Measurements from ENCODE around the gene RNU2-63P.
"Not testable (repeated sequence)": the region's sequence is repeated elsewhere in the genome, so short reads cannot be mapped to it uniquely, and the experiment has no call there.

Gene RNU2-63P

DNA sequence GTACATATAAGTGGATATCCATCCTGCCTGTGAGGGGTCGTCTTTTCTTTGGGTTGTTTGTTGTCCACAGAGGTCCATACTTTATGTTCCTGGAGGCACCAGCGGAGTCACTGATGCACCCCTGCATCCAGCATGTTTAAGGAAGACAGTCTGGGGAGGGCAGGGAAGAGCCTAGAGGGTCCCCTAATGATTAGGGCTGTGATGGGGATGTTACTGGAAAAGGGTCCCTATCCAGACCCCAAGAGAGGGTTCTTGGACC, 1.4 kb upstream of the RNU2-63P start:
- H3K4me3 Mint-ChIP-seq, result peak overlapping the region; percentile 92
- H3K27me3 Mint-ChIP-seq, H3K9me3 Mint-ChIP-seq, H3K36me3 Mint-ChIP-seq, DNase-seq: not testable (repeated sequence)
- H3K4me1 Mint-ChIP-seq, result peaks cover 28% of the 10 kb centered on the region
- CTCF ChIA-PET, result interaction anchor here (0.6 kb wide), 1 partner anchor 174 kb away, joined by 3 read pairs; no protein-coding TSS in a partner anchor
- peak overlapping the region; percentile 97 for H3K27ac Mint-ChIP-seq

DNA sequence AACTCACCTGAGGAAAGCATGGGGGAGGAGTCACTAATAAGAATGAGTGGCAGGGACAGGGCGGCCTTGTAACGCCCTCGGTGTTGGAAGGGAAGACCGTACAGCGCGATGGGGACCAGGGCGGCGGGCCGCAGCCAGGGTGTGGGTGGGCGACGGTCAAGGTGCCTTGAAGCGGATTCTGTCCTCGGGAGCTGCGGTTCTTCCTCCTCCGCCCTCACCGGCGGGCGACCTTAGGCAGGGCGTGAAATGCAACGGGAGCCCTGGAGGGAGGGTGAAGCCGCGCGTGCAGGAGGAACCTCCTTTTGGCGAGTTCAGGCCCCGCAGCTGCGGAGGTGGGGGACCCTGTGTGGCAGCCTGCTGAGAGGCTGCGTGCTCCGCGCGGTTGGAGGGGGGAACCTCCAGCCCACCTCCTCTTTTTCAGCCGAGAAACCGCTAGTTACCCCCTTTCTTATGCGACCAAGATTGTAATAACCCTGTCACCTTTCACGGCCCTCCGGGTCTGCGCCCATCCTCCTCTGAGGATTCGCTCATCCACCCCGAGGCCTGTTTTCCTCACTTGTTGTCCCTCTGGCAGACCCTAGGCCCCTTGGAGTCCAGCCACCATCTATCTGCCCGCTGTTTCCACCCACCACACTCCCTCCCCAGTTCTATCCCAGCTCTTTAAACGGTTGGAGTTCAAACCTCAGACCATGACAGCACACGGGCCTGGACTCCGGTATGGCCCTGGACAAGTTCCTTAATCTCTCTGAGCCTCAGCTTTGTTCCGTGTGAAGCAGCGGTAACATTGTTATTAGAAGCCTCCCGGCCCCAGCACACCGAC, 823 bp upstream of the RNU2-63P start:
- CTCF ChIA-PET, result interaction anchor here (0.6 to 0.9 kb wide), 3 partner anchors 11 to 175 kb away, joined by 3 to 4 read pairs (median 3); no protein-coding TSS in a partner anchor

DNA sequence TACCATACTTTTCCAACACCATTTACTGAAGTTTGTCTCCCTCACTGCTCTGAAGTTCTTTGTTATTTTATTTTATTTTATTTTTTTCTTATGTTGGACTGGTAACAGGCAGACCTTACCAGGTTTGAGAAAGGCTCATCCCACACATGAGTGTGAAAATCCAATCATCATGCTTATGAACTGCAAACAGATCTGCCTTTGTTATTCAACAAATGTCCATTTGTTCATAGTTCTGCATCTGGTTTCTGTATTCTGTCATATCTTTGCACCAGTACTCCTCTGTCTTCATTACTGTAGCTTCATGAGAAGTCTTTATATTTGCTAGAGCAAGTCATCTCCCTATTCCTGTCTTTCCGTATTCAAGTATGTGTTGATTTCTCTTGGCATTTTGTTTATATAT, 5.3 kb downstream of the RNU2-63P start:
- Mint-ChIP-seq H3K27me3 (peaks cover 3% of the 10 kb centered on the region), H3K27ac (no peak overlapping the region), H3K36me3 (no peaks in the 10 kb centered on the region), H3K9me3 (no peaks in the 10 kb centered on the region), H3K4me1 (peaks cover 6% of the 10 kb centered on the region), H3K4me3 (no peak overlapping the region)
- CTCF ChIA-PET, result interaction anchor here (1.5 to 2.4 kb wide), 2 partner anchors 9 to 49 kb away, joined by 6 to 16 read pairs; no protein-coding TSS in a partner anchor
- no peak for DNase-seq

More for the DNA sequence above, 823 bp upstream of the RNU2-63P start:
- Mint-ChIP-seq H3K4me3 (peak overlapping the region; percentile 92), H3K27ac (peak overlapping the region; percentile 97), H3K9me3 (peaks cover 6% of the 10 kb centered on the region), H3K27me3 (peaks cover 4% of the 10 kb centered on the region), H3K4me1 (peaks cover 28% of the 10 kb centered on the region), H3K36me3 (peaks cover 2% of the 10 kb centered on the region)
- DNase-seq, result no peak

DNA sequence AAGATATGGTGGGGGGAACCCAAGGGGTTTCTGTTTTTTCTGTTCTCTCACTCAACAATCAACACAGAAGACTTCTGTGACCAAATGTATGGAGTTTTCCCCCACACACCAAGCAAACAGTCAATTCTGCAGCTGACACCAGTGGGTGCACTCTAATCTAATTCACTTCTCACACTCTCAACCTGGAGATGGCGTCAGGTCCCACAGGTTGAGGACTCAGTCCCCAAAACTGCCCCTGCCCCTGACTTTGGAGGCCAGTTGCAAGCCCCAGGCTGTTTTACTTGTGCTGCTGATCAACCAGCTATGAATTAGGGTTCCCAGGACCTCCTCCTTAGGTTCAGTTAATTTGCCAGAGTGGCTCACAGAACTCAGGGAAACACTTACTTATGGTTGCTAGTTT, 6.2 kb downstream of the RNU2-63P start:
- H3K27me3 Mint-ChIP-seq, result peaks cover 8% of the 10 kb centered on the region
- no peaks in the 10 kb centered on the region for H3K36me3 Mint-ChIP-seq
- H3K27ac Mint-ChIP-seq, result no peak overlapping the region
- CTCF ChIA-PET, result interaction anchor here (1.1 to 2.4 kb wide), 4 partner anchors 8 to 177 kb away, joined by 3 to 16 read pairs (median 4); no protein-coding TSS in a partner anchor
- peaks cover 4% of the 10 kb centered on the region for H3K4me1 Mint-ChIP-seq
- DNase-seq, result no peak
- no peak overlapping the region for H3K4me3 Mint-ChIP-seq
- no peaks in the 10 kb centered on the region for H3K9me3 Mint-ChIP-seq

DNA sequence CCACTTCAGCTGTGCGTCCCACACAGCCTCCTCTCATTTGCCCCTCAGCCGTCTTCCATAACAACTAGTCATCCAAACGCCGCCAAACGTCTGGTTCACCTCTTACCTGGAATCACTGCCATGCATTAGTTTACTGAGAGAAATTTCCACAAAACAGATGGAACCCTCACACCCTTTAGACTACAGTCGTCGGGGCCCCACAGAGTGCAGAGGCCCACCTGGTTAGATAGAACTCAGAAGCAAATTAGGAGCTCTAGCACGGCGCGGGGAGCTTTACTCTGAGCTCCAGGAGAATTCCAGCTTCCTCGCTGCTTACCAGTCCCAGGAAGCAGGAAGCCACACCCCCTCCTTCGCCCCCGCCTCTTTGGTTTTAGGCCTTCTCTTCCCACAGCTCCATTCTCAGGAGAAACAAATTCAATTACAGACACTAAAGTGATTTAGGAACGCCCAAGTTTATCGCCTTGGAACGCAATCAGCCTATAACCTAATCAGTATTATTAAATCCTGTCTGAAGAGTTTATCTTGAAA, 9.4 kb downstream of the RNU2-63P start:
- Mint-ChIP-seq H3K4me3 (no peak overlapping the region), H3K27ac (no peak overlapping the region), H3K27me3 (peaks cover 17% of the 10 kb centered on the region), H3K36me3 (no peaks in the 10 kb centered on the region), H3K9me3 (no peaks in the 10 kb centered on the region), H3K4me1 (peaks cover under 1% of the 10 kb centered on the region)
- CTCF ChIA-PET, result no interaction called here
- no peak for DNase-seq

DNA sequence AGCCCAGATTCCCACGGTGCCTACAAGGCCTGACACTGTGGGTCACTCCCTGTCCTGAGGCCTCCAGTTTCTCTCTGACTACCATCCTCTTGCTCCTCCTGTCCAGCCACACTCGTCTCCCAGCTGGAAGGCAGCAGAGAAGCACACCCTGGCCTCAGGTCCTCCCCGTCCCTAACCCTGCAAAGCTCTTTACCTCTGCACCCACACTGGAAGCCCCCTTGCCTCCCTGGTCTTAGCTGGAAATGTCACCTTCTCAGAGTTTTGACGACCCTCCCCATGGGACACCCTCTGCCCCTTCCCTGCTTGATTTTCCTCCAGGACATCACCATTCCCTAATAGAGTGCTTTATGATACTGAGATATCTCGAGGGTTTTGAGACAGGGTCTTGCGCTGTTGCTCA, 10.6 kb downstream of the RNU2-63P start:
- Mint-ChIP-seq H3K4me1 (peaks cover 6% of the 10 kb centered on the region), H3K4me3 (no peak overlapping the region), H3K36me3 (no peaks in the 10 kb centered on the region), H3K27me3 (peaks cover 17% of the 10 kb centered on the region), H3K27ac (no peak overlapping the region), H3K9me3 (no peaks in the 10 kb centered on the region)
- DNase-seq, result no peak
- CTCF ChIA-PET, result interaction anchor here (0.5 to 0.7 kb wide), 2 partner anchors 54 to 136 kb away, joined by 3 to 4 read pairs; no protein-coding TSS in a partner anchor

DNA sequence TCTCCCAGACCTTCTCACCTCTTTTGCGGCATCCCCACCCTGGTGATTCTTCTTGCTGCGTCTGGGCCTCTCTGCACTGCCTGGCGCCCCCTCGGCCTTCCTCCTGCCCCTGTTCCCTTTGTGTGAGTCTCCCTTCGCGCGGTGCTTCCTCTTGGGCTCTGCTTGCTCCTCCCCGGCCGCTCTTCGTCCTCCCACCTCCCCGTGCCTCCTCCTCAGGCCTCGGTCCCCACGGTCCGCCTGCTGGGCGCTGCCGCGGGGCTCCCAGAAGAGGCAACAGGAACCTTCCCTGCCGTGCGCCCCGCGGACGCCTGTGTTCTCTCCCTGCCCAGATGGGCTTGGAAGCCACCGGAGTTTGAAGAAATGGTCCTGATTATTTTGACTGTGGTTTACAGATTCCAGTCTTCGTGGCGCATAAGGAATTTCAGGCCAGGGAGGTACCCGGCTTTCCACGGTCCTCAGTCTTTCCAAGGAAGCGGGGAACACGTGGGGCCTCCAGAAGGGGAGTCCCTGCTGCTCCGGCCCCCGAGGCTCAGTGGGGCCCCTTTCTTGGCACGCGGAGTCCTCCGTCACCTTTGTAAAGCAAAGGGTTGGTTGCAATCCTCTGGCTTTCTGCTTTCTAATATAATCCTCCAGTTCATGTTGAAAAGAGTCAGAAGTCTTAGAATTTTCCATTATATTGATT, 13.1 kb downstream of the RNU2-63P start:
- Mint-ChIP-seq H3K27me3 (peaks cover 17% of the 10 kb centered on the region), H3K27ac (no peak overlapping the region)
- CTCF ChIA-PET, result interaction anchor here (1.2 to 2.1 kb wide), 3 partner anchors 8 to 57 kb away, joined by 3 to 16 read pairs (median 4); no protein-coding TSS in a partner anchor

DNA sequence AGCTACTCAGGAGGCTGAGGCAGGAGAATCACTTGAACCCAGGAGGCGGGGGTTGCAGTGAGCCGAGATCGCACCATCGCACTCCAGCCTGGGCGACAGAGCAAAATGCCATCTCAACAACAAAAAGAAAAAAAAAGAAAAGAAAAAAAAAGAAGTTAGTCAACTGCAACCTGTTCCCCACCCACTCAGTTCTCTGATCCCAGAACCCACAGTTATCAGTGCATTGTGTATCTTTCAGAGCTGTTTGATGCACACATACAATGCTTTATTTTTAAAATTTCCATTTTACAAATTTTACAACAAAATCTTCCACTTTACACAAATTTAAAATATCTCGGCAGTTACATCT, 14.0 kb downstream of the RNU2-63P start:
- CTCF ChIA-PET, result interaction anchor here (0.9 to 2.1 kb wide), 6 partner anchors 9 to 158 kb away, joined by 3 to 16 read pairs (median 4); no protein-coding TSS in a partner anchor
- H3K4me1 Mint-ChIP-seq, result peaks cover 6% of the 10 kb centered on the region
- H3K27me3 Mint-ChIP-seq, result peaks cover 17% of the 10 kb centered on the region
- H3K9me3 Mint-ChIP-seq, result no peaks in the 10 kb centered on the region
- H3K4me3 Mint-ChIP-seq, result no peak overlapping the region
- no peak overlapping the region for H3K27ac Mint-ChIP-seq
- DNase-seq, result no peak
- H3K36me3 Mint-ChIP-seq, result no peaks in the 10 kb centered on the region

More for the DNA sequence above, 13.1 kb downstream of the RNU2-63P start:
- DNase-seq, result no peak
- no peaks in the 10 kb centered on the region for H3K9me3 Mint-ChIP-seq
- H3K4me3 Mint-ChIP-seq, result no peak overlapping the region
- H3K4me1 Mint-ChIP-seq, result peaks cover 6% of the 10 kb centered on the region
- no peaks in the 10 kb centered on the region for H3K36me3 Mint-ChIP-seq

DNA sequence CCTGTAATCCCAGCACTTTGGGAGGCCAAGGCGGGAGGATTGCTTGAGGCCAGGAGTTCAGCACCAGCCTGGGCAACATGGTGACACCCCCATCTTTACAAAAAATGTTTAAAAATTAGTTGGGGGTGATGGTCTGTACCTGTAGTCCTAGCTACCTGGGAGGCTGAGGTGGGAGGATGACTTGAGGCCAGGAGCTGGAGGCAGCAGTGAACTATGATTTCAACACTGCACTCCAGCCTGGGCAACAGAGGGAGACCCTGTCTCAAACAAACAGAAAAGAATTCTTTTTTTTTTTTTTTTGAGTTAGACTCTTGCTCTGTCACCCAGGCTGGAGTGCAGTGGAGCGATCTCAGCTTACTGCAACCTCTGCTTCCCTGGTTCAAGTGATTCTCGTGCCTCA, 15.9 kb downstream of the RNU2-63P start:
- H3K27ac Mint-ChIP-seq, H3K4me3 Mint-ChIP-seq, H3K9me3 Mint-ChIP-seq, DNase-seq, H3K4me1 Mint-ChIP-seq, H3K36me3 Mint-ChIP-seq: not testable (repeated sequence)
- peaks cover 13% of the 10 kb centered on the region for H3K27me3 Mint-ChIP-seq
- CTCF ChIA-PET, result interaction anchor here (0.6 kb wide), 1 partner anchor 38 kb away, joined by 5 read pairs; no protein-coding TSS in a partner anchor

DNA sequence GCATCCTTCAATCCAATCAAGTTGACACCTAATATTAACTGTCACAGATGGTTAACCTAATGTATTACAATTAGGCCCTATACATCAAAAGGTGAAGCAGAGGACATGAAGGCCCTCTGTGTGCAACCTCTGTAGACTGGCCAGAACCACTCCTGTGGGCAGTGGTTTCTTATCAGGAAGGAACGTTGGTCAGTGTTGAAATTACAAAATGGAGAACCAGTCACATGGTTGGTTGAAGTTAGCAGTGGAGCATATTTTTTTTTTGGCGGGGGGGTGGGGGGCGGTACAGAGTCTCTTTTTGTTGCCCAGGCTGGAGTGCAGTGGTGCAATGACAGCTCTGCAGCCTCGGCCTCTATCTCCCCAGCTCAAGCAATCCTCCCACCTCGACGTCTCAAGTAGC, 19.8 kb downstream of the RNU2-63P start:
- CTCF ChIA-PET, result no interaction called here
- no peak overlapping the region for H3K4me3 Mint-ChIP-seq
- H3K27ac Mint-ChIP-seq, result no peak overlapping the region
- peaks cover 1% of the 10 kb centered on the region for H3K4me1 Mint-ChIP-seq
- H3K9me3 Mint-ChIP-seq, result no peaks in the 10 kb centered on the region
- DNase-seq, result no peak
- H3K27me3 Mint-ChIP-seq, result no peaks in the 10 kb centered on the region
- no peaks in the 10 kb centered on the region for H3K36me3 Mint-ChIP-seq

DNA sequence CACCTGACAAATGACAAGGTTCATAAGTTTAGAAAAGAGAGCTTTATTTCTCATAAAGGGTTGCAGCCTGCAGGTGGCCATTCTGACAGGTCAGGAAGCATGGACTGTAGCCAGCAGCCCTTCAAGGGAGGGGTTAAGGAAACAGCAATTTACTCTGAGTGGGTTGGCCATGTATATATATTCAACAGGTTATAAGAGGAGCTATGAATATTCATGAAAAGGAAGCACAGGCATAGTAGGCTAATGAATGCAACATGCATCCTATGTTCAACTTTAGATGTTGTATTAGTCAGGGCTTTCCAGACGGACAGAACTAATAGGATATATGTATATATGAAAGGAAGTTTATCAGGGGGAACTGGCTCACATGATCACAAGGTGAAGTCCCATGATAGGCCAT, 20.6 kb downstream of the RNU2-63P start:
- no peaks in the 10 kb centered on the region for H3K9me3 Mint-ChIP-seq
- H3K36me3 Mint-ChIP-seq, result no peaks in the 10 kb centered on the region
- DNase-seq, result no peak
- H3K27me3 Mint-ChIP-seq, result no peaks in the 10 kb centered on the region
- no peak overlapping the region for H3K27ac Mint-ChIP-seq
- no peak overlapping the region for H3K4me3 Mint-ChIP-seq
- no peaks in the 10 kb centered on the region for H3K4me1 Mint-ChIP-seq
- CTCF ChIA-PET, result no interaction called here

DNA sequence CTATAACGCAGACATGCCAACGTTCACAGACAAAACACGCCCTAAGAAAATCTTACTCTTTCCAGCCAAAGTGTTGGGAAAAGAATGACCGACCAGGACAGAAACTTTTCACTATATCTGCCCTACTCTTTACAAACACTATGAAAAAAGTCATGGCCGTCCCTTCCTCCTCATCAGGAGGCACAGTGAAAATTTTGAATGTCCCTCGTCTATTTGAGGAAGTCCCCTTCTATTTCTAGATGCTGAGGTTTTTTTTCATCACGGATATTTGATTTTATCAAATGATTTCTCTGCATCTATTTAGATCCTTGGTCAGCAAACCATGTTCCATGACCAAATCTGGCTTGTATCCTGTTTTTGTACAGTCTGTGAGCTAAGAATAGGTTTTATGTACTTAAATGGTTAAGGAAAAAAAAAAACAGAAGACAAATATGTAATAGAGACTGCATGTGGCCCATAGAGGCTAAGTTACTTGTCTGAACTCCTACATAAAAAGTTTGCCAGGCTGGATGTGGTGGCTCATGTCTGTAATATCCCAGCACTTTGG, 22.0 kb downstream of the RNU2-63P start:
- H3K4me1 Mint-ChIP-seq, H3K4me3 Mint-ChIP-seq, H3K36me3 Mint-ChIP-seq, CTCF ChIA-PET, H3K27ac Mint-ChIP-seq, DNase-seq, H3K9me3 Mint-ChIP-seq, H3K27me3 Mint-ChIP-seq: not testable (repeated sequence)

DNA sequence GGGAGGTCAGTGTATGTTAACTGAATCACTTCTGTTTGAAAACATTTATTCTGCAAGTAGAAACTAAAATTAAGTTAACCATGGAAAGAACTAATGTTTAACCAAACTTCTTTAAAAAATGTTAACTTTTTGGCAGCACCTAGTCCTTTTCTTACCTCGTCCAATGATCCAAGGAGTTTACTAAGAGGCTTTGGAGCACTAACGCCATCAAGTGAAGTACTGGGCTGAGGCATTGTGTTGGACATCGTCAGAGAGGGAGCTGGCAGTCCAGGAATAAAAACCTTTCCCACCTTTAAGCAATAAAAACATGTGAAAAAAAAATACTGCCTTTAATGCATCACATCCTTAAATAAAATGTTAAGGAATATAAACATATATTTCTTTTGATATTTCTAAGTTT, 23.8 kb downstream of the RNU2-63P start:
- H3K4me3 Mint-ChIP-seq, H3K27ac Mint-ChIP-seq, H3K27me3 Mint-ChIP-seq, H3K4me1 Mint-ChIP-seq, H3K9me3 Mint-ChIP-seq, DNase-seq, H3K36me3 Mint-ChIP-seq, CTCF ChIA-PET: not testable (repeated sequence)

DNA sequence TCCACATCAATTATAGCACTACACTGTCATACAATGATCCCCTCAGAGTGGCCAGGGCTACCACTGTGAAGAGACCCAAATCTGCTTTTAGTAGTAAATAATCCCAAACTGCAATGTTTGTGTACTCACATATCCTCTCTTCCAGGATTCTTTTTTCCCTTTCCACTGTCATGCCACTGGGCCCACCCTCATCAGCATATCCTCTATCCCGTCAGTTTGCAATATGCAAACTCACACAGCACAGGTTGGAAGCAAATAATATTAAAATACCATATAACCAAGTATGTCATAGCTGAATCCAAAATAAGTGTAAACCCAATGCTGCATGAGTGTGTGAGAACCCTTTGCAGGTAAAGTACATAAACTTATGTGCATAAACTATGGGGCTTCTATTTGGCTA, 28.9 kb downstream of the RNU2-63P start:
- H3K4me1 Mint-ChIP-seq, H3K36me3 Mint-ChIP-seq, CTCF ChIA-PET, H3K9me3 Mint-ChIP-seq, H3K4me3 Mint-ChIP-seq, DNase-seq, H3K27ac Mint-ChIP-seq, H3K27me3 Mint-ChIP-seq: not testable (repeated sequence)

Data from activated naive CD4-positive, alpha-beta T cell treated with anti-CD3 and anti-CD28 coated beads, Interleukin-2, amount 10 ng/mL, durations not matched to agents 7 days and 5 days (primary cell).